ENCODE data around the gene ANKRD28.
"Not testable (repeated sequence)": the region's sequence is repeated elsewhere in the genome, so short reads cannot be mapped to it uniquely, and the experiment has no call there.

DNA sequence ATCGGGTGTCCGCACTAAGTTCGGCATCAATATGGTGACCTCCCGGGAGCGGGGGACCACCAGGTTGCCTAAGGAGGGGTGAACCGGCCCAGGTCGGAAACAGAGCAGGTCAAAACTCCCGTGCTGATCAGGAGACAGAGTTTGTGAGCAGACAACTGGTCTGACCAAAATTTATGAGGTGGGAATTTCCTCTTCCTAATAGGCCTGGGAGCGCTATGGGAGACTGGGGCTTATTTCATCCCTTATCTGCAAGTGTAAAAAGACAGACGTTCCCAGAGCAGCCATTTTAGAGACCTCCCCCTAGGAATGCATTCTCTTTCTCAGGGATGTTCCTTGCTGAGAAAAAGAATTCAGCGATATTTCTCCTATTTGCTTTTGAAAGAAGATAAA, 59.2 kb downstream of the ANKRD28 start:
- TF ChIP-seq, protein P1, sequence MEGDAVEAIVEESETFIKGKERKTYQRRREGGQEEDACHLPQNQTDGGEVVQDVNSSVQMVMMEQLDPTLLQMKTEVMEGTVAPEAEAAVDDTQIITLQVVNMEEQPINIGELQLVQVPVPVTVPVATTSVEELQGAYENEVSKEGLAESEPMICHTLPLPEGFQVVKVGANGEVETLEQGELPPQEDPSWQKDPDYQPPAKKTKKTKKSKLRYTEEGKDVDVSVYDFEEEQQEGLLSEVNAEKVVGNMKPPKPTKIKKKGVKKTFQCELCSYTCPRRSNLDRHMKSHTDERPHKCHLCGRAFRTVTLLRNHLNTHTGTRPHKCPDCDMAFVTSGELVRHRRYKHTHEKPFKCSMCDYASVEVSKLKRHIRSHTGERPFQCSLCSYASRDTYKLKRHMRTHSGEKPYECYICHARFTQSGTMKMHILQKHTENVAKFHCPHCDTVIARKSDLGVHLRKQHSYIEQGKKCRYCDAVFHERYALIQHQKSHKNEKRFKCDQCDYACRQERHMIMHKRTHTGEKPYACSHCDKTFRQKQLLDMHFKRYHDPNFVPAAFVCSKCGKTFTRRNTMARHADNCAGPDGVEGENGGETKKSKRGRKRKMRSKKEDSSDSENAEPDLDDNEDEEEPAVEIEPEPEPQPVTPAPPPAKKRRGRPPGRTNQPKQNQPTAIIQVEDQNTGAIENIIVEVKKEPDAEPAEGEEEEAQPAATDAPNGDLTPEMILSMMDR (conservative IDR thresholded peaks at IDR 0.05; ENCODE audit: low read length), result not testable (repeated sequence)
- TF ChIP-seq EZH2phosphoT487 (IDR thresholded peaks at IDR 0.05; ENCODE audit: borderline replicate concordance), result not testable (repeated sequence)
